Lower lobe of right lung (tissue), 2 donors: Measurements from ENCODE around the gene ASB15. TPM values are rescaled to one million over a fixed set of nuclear protein-coding genes. Genes with fewer than 3 reads are reported as not detected.
"Not testable (repeated sequence)": the region's sequence is repeated elsewhere in the genome, so short reads cannot be mapped to it uniquely, and the experiment has no call there.

Experiments used
- ATAC-seq, 2 donors: fragments of 200-7000 bp; cut with Tn5 transposase; one replicate each; pipeline ENCODE4 v1.9.1; 2020 to 2022; ENCODE audit warnings: mild to moderate bottlenecking in 2 of 2, moderate library complexity in 2 of 2
- DNase-seq: peaks from one replicate; pipeline ENCODE4 v3.0.0-alpha.2; 2020
- H3K27ac ChIP-seq: fragments of 200-600 bp; one replicate; pipeline ENCODE4 v1.8.0; 2022
- H3K27me3 ChIP-seq: fragments of 200-600 bp; one replicate; pipeline ENCODE4 v1.8.0; 2022; ENCODE audit warnings: low read depth
- H3K36me3 ChIP-seq: fragments of 200-600 bp; one replicate; pipeline ENCODE4 v1.8.0; 2022; ENCODE audit warnings: mild to moderate bottlenecking
- H3K4me1 ChIP-seq: fragments of 200-600 bp; one replicate; pipeline ENCODE4 v1.8.0; 2022
- H3K4me3 ChIP-seq: fragments of 200-600 bp; one replicate; pipeline ENCODE4 v1.8.0; 2022; ENCODE audit warnings: mild to moderate bottlenecking
- H3K9me3 ChIP-seq: fragments of 200-600 bp; one replicate; pipeline ENCODE4 v1.8.0; 2022
- intact Hi-C: fragments of 100-400 bp; cut with DNase I; formaldehyde crosslinking; loops from one replicate; pipeline ENCODE4 v1.11.0; 2022
- long read RNA-seq: library from polyadenylated mRNA; unstranded; transcript quantifications from one replicate; pipeline ENCODE4 v2.0.0, GENCODE V29; 2021
- total RNA-seq: library from RNA; stranded (reverse); fragmentation: NEBNext Ultra II Directional; extraction: Animal tissue kit (Norgen Biotek cat#: 25700); gene quantifications from one replicate; pipeline ENCODE4 v1.2.1, GENCODE V29; 2021
- TF ChIP-seq, protein P1 (sequence below): fragments of 200-600 bp; IDR thresholded peaks from one replicate; pipeline ENCODE4 v1.8.0; 2022; ENCODE audit warnings: antibody characterized with exemption, mild to moderate bottlenecking
- donor health status: DM: no; HTN: yes; CAD: no; lungs with severe emphysema.

ASB15 gene
- total RNA-seq: not detected
- long read RNA-seq: 0 reads

DNA sequence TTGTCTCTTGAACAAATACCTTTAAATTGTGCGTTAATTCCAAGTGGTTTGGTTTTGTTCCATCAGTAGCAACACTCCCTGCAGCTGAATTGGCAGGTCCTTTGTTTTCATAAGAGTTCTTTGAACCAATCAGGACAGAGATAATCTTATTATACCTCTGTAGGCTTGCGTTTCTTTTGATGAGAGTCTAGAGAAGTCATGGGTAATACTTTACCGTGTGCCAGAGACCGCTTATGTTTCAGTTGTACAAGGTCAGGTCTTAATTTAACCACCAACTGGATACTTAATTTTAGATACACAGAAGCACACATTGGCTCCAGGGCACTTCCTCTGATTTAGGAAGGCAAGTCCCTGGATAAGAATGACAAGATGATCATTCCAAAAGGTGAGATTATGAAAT is at the start of gene ASB15:
TSS of gene ASB15 (plus strand) at position 292 of the 400 bp plus-strand sequence. CDS start 12,682 bp downstream, outside the sequence.
- no peak for DNase-seq
- TF ChIP-seq, protein P1, sequence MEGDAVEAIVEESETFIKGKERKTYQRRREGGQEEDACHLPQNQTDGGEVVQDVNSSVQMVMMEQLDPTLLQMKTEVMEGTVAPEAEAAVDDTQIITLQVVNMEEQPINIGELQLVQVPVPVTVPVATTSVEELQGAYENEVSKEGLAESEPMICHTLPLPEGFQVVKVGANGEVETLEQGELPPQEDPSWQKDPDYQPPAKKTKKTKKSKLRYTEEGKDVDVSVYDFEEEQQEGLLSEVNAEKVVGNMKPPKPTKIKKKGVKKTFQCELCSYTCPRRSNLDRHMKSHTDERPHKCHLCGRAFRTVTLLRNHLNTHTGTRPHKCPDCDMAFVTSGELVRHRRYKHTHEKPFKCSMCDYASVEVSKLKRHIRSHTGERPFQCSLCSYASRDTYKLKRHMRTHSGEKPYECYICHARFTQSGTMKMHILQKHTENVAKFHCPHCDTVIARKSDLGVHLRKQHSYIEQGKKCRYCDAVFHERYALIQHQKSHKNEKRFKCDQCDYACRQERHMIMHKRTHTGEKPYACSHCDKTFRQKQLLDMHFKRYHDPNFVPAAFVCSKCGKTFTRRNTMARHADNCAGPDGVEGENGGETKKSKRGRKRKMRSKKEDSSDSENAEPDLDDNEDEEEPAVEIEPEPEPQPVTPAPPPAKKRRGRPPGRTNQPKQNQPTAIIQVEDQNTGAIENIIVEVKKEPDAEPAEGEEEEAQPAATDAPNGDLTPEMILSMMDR: no peak
- Histone ChIP-seq H3K27me3 (no peaks in the 10 kb centered on the region), H3K27ac (no peak within 1 kb of the TSS), H3K4me1 (no peaks in the 10 kb centered on the region), H3K4me3 (no peak within 1 kb of the TSS), H3K9me3 (no peaks in the 10 kb centered on the region), H3K36me3 (no peaks in the 10 kb centered on the region)
- intact Hi-C loops: no loop called here
- no peak for ATAC-seq

DNA sequence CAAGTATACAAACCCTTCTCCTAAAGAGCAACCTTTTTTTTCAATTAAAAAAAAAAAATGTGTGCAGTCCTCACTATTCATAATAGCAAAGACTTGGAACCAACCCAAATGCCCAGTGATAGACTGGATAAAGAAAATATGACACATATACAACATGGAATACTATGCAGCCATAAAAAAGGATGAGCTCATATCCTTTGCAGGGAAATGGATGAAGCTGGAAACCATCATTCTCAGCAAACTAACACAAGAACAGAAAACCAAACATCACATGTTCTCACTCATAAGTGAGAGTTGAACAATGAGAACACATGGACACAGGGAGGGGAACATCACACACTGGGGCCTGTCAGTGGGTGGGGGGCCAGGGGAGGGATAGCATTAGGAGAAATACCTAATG is 49.5 kb upstream of the ASB15 start:
- ATAC-seq, H3K27me3 ChIP-seq, DNase-seq, H3K27ac ChIP-seq, H3K9me3 ChIP-seq, H3K4me3 ChIP-seq, intact Hi-C loops: not testable (repeated sequence)
- Histone ChIP-seq H3K36me3 (peaks cover 47% of the 10 kb centered on the region), H3K4me1 (peaks cover 39% of the 10 kb centered on the region)

GRCh38 chr7:123552641-123553040 is 49.0 kb upstream of the ASB15 start:
- Histone ChIP-seq H3K9me3 (no peaks in the 10 kb centered on the region), H3K4me1 (peaks cover 39% of the 10 kb centered on the region), H3K36me3 (peaks cover 42% of the 10 kb centered on the region), H3K27ac (no peak overlapping the region), H3K4me3 (no peak overlapping the region), H3K27me3 (no peaks in the 10 kb centered on the region)
- intact Hi-C loops: no loop called here
- DNase-seq (no peak), ATAC-seq (no peak)
- TF ChIP-seq, protein P1: no peak

- no peak for DNase-seq
- intact Hi-C loops: no loop called here
- TF ChIP-seq, protein P1: no peak
- H3K36me3 ChIP-seq: peaks cover 37% of the 10 kb centered on the region
- ATAC-seq: no peak
- no peak overlapping the region for H3K27ac ChIP-seq
- no peak overlapping the region for H3K4me3 ChIP-seq
- no peaks in the 10 kb centered on the region for H3K27me3 ChIP-seq
- peaks cover 39% of the 10 kb centered on the region for H3K4me1 ChIP-seq
- H3K9me3 ChIP-seq: no peaks in the 10 kb centered on the region
These were observed 48.5 kb upstream of the ASB15 start for GRCh38 chr7:123553159-123553558.

DNA sequence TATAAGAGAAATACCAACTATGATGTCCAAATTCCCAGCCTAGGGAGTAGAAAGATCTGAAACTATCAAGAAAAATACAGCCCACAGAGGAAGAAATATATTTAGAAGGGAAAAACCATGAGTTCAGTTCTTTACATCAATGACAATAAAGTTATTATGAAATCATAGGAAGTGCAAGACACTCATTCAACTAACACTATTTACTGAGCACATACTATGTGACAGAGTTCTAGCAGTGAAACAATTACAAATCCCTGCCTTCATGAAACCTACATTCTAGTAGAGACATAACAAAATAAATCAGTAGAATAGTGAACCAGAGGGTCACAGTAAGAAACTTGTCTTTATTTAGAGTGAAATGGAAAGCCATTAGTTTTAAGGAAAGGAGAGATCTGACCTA is 46.1 kb upstream of the ASB15 start:
- peaks cover 17% of the 10 kb centered on the region for H3K36me3 ChIP-seq
- H3K27ac ChIP-seq: no peak overlapping the region
- no peak overlapping the region for H3K4me3 ChIP-seq
- peaks cover 28% of the 10 kb centered on the region for H3K4me1 ChIP-seq
- intact Hi-C loops: no loop called here
- ATAC-seq (no peak), DNase-seq (no peak)
- no peaks in the 10 kb centered on the region for H3K27me3 ChIP-seq
- no peaks in the 10 kb centered on the region for H3K9me3 ChIP-seq
- TF ChIP-seq, protein P1: no peak

DNA sequence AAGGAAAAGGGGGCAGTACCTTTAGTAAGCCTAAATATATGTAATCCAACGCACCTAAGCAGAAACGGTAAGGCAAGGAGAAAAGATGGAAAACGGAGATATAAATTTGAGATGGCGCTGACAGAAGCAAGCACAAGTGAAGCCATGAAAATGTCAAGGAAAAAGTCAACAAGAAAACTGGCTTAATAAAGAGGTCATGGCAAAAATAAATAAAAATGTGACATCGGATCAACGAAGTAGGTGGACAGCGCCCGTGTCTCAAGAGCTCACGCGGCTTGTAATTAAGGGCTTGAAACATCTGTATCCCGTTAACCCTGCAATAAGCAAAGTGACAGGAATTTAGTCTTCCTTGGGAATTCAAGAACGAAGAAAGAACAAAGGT is 44.6 kb upstream of the ASB15 start:
- TF ChIP-seq, protein P1: no peak
- no peak for DNase-seq
- Histone ChIP-seq H3K4me3 (peak overlapping the region; percentile 68), H3K4me1 (peaks cover 28% of the 10 kb centered on the region), H3K36me3 (peaks cover 17% of the 10 kb centered on the region), H3K27me3 (no peaks in the 10 kb centered on the region), H3K27ac (peak overlapping the region; percentile 82), H3K9me3 (no peaks in the 10 kb centered on the region)
- intact Hi-C loops: no loop called here
- ATAC-seq: no peak
